Endothelial cell of umbilical vein (primary cell): ENCODE measurements around the gene HCAR2. TPM values are rescaled to one million over a fixed set of nuclear protein-coding genes. Genes with fewer than 3 reads are reported as not detected.
"Not testable (repeated sequence)": the region's sequence is repeated elsewhere in the genome, so short reads cannot be mapped to it uniquely, and the experiment has no call there.

Experiments
- BruUV-seq: library from RNA; stranded (reverse); fragments of 400-500 nt; replicated peaks from 2 replicates; lab custom pipeline; 2021; lab: Mats Ljungman, UMichigan
- CTCF ChIA-PET: fragments of 300-600, 350-600 bp; sonication (Branson Sonifier 250); formaldehyde crosslinking; loops from one replicate; lab custom pipeline; 2021; ENCODE audit warnings: antibody characterized with exemption, inconsistent platforms; lab: Charles Lee
- POLR2A ChIA-PET: fragments of 300-600, 350-600 bp; sonication (Branson Sonifier 250); formaldehyde crosslinking; loops from one replicate; lab custom pipeline; 2021; ENCODE audit warnings: antibody characterized with exemption, inconsistent platforms; lab: Charles Lee
- DNase-seq: peaks from one replicate; pipeline ENCODE4 v3.0.0-alpha.2; 2011; ENCODE audit warnings: low read depth, low spot score
- FAIRE-seq: peaks from 2 replicates; lab custom pipeline; 2011; peaks lifted over from hg19 to GRCh38; lab: Jason Lieb, UNC
- H2AFZ ChIP-seq: 2 replicates; pipeline ENCODE4 v1.6.0; 2012; ENCODE audit warnings: low read depth, low read length, control low read depth, inconsistent platforms
- H3K27ac ChIP-seq: 2 replicates; pipeline ENCODE4 v1.5.1; 2011; ENCODE audit warnings: low read depth, mild to moderate bottlenecking, control low read depth, low read length, moderate library complexity; ENCODE audit not compliant: insufficient read depth
- H3K27me3 ChIP-seq, 2 experiments: 2 replicates each; pipeline versions ENCODE4 v1.6.0 to v1.6.1; 2011; ENCODE audit warnings: low read length in 2 of 2, mixed read lengths in 1 of 2; ENCODE audit not compliant: control insufficient read depth in 2 of 2, insufficient read depth in 2 of 2
- H3K36me3 ChIP-seq, 2 experiments: 2 replicates in 1 of 2; 3 replicates in 1 of 2; pipeline ENCODE4 v1.5.1; 2011; ENCODE audit warnings: low read length in 2 of 2, mild to moderate bottlenecking in 1 of 2, moderate library complexity in 1 of 2; ENCODE audit not compliant: control insufficient read depth in 2 of 2, insufficient read depth in 2 of 2; ENCODE audit errors: extremely low read depth in 1 of 2
- H3K4me1 ChIP-seq: 3 replicates; pipeline ENCODE4 v1.5.1; 2011; ENCODE audit warnings: mild to moderate bottlenecking, low read length; ENCODE audit not compliant: control insufficient read depth, insufficient read depth; ENCODE audit errors: extremely low read depth
- H3K4me2 ChIP-seq: 2 replicates; pipeline ENCODE4 v1.6.1; 2011; ENCODE audit warnings: low read length, control low read depth, mixed read lengths; ENCODE audit not compliant: insufficient read depth
- H3K4me3 ChIP-seq, 3 experiments: fragments of 200-600 bp in 1 of 3; sonication (generic), shearing (Covaris generic) in 1 of 3; replicated peaks in 1 of 3; 2 replicates each; pipeline ENCODE4 v1.5.1; 2011 to 2016; ENCODE audit warnings: control low read depth in 3 of 3, low read length in 3 of 3, mild to moderate bottlenecking in 2 of 3, inconsistent platforms in 1 of 3, low read depth in 1 of 3, moderate library complexity in 1 of 3; ENCODE audit not compliant: insufficient read depth in 1 of 3
- H3K79me2 ChIP-seq: 2 replicates; pipeline ENCODE4 v1.6.0; 2012; ENCODE audit warnings: low read length, inconsistent platforms; ENCODE audit not compliant: control insufficient read depth, insufficient read depth
- H3K9ac ChIP-seq: replicated peaks from 2 replicates; pipeline ENCODE3; 2011; ENCODE audit warnings: low read length, control low read depth; ENCODE audit not compliant: insufficient read depth; ENCODE audit errors: extremely low read depth
- H3K9me1 ChIP-seq: replicated peaks from 3 replicates; pipeline ENCODE4 v1.6.0; 2011; ENCODE audit warnings: mild to moderate bottlenecking, low read length; ENCODE audit not compliant: control insufficient read depth, insufficient read depth; ENCODE audit errors: extremely low read depth
- H3K9me3 ChIP-seq: replicated peaks from 2 replicates; pipeline ENCODE4 v1.5.1; 2012; ENCODE audit warnings: low read length, inconsistent platforms; ENCODE audit not compliant: control insufficient read depth, insufficient read depth
- H4K20me1 ChIP-seq: replicated peaks from 2 replicates; pipeline ENCODE3; 2011; ENCODE audit warnings: mild to moderate bottlenecking, low read length; ENCODE audit not compliant: control insufficient read depth, insufficient read depth; ENCODE audit errors: extremely low read depth
- EZH2 ChIP-seq: IDR thresholded peaks from 2 replicates; pipeline ENCODE4 v1.6.1; 2012; ENCODE audit warnings: borderline replicate concordance, low read depth, mild to moderate bottlenecking, moderate library complexity, low read length, inconsistent platforms; ENCODE audit not compliant: severe bottlenecking
- FOS ChIP-seq: IDR thresholded peaks from 2 replicates; pipeline ENCODE4 v1.6.1; 2011; ENCODE audit warnings: mild to moderate bottlenecking, low read length, moderate library complexity, borderline replicate concordance; ENCODE audit not compliant: insufficient read depth
- GATA2 ChIP-seq: IDR thresholded peaks from 2 replicates; pipeline ENCODE4 v1.7.0; 2011; ENCODE audit warnings: low read depth, mild to moderate bottlenecking, moderate library complexity, mixed read lengths, low read length; ENCODE audit not compliant: insufficient read length, insufficient read depth
- MYC ChIP-seq: IDR thresholded peaks from one replicate; pipeline ENCODE4 v1.6.1; 2011; ENCODE audit warnings: mild to moderate bottlenecking, low read depth, low read length
- POLR2A ChIP-seq: IDR thresholded peaks from 2 replicates; pipeline ENCODE4 v1.6.1; 2012; ENCODE audit warnings: low read depth, mild to moderate bottlenecking, control low read depth, low read length
- POLR2AphosphoS5 ChIP-seq: IDR thresholded peaks from 2 replicates; pipeline ENCODE4 v1.6.1; 2012; ENCODE audit warnings: low read depth, mild to moderate bottlenecking, control low read depth, low read length, moderate library complexity; ENCODE audit not compliant: insufficient read depth
- dilution Hi-C: fragments of 300-500 bp; cut with MboI; formaldehyde crosslinking; loops from one replicate; pipeline ENCODE4 v1.15.0; 2019; ENCODE audit warnings: low sequenced_read_pairs; ENCODE audit not compliant: extremely low pct_ligation_motif_present
- intact Hi-C: fragments of 100-400 bp; cut with micrococcal nuclease; formaldehyde crosslinking; loops from one replicate; pipeline ENCODE4 v1.10.0; 2022
- polyA plus RNA-seq, 4 experiments: library from polyadenylated mRNA; depleted of rRNA in 3 of 4; stranded (reverse) in 3 of 4; unstranded in 1 of 4; fragments of >200 nt; gene quantifications; 2 replicates each; pipeline versions ENCODE4 v1.2.1 to v1.2.3, GENCODE V29; 2011 to 2012; ENCODE audit warnings: missing spikeins in 1 of 4
- total RNA-seq: library from RNA; stranded (reverse); gene quantifications from 2 replicates; pipeline ENCODE4 v1.2.3, GENCODE V29; 2021
- TF ChIP-seq, protein P1 (sequence below), 2 donors: IDR thresholded peaks; 1 replicate in 1 of 2; 2 replicates in 1 of 2; pipeline ENCODE4 v1.5.1; 2011; ENCODE audit warnings: low read length in 2 of 2, mild to moderate bottlenecking in 2 of 2, moderate library complexity in 2 of 2, control low read depth in 1 of 2, inconsistent platforms in 1 of 2, low read depth in 1 of 2; ENCODE audit not compliant: insufficient read depth in 1 of 2; ENCODE audit errors: extremely low read depth in 1 of 2
- TF ChIP-seq, protein P2 (sequence below): IDR thresholded peaks from 2 replicates; pipeline ENCODE4 v1.6.1; 2011; ENCODE audit not compliant: insufficient read depth, insufficient read length

The HCAR2 gene
- total and polyA plus RNA-seq, 2 donors (not counting 3 experiments of a cell fraction or from before 2014, with no cell fraction given): not detected

DNA sequence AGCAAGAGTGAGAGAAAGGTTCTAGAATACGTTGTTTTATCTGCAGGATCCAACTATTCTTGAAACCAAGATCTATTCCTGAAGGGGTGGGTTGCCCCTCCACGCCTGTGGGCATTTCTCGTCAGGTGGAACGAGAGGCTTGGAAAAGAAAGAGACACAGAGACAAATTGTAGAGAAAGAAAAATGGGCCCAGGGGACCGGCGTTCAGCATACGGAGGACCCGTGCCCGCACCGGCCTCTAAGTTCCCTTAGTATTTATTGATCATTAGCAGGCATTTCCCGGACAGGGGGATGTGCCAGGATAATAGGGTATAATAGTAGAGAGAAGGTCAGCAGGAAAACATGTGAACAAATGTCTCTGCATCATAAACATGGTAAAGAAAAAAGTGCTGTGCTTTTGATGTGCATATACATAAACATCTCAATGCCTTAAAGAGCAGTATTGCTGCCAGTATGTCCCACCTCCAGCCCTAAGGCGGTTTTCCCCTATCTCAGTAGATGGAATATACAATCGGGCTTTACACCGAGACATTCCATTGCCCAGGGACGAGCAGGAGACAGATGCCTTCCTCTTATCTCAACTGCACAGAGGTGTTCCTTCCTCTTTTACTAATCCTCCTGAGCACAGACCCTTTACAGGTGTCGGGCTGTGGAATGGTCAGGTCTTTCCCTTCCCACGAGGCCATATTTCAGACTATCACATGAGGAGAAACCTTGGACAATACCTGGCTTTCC is 47.8 kb upstream of the HCAR2 start:
- peaks cover 11% of the 10 kb centered on the region for H3K4me1 ChIP-seq
- CTCF ChIA-PET, dilution Hi-C loops, H3K9me1 ChIP-seq, FAIRE-seq, DNase-seq, H3K9ac ChIP-seq, H3K27me3 ChIP-seq, POLR2A ChIA-PET, H3K36me3 ChIP-seq, H3K4me3 ChIP-seq, H3K4me2 ChIP-seq, H3K9me3 ChIP-seq, BruUV-seq, H3K27ac ChIP-seq, H4K20me1 ChIP-seq, H2AFZ ChIP-seq: not testable (repeated sequence)
- peaks cover 24% of the 10 kb centered on the region for H3K79me2 ChIP-seq
- intact Hi-C loops: loop anchor here (5.0 kb wide), 1 partner anchor 524 kb away; the partner anchor contains the start of gene DIABLO

DNA sequence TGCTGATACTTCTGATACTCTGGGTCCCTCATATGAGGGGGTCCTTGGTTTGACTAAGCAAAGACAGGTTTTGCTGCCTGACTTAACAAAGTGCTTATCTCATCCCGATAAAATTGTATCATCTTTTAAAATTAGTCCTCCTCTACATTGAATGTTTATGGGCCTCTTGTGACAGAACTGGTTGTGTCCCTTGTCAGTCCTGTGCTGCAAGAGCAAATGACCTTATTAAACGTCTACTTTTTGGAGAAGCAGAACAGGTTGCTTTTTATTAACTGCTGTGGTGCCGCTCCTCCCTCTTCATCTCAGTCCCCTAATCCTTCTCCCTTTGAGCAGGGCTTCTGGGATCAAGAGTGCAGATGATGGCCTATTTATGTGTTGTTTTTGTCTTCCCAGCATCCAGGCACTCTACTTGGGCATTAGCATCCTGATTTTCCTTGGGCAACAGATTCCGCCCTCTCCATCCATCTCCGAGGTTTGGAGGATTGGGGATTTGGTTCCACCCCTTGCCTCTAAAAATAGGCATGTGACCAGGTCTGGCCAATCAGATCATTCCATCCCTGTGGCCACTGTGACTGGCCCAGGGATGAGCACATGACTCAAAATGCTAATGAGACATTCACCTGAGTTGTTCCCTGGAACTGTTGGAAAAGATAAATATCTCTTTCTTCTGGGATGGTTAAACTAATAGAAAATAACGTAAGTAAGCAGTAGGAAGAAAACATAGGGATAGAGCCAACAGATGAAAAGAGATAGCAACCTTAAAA is 46.6 kb upstream of the HCAR2 start:
- dilution Hi-C loops (no loop called here), intact Hi-C loops (loop anchor here (5.0 kb wide), 1 partner anchor 522 kb away; the partner anchor contains the start of gene DIABLO)
- Histone ChIP-seq H3K27me3 (no peaks in the 10 kb centered on the region), H3K4me3 (no peak overlapping the region), H3K9me3 (no peaks in the 10 kb centered on the region), H3K36me3 (no peaks in the 10 kb centered on the region), H3K4me1 (peaks cover 11% of the 10 kb centered on the region), H3K4me2 (no peak overlapping the region), H2AFZ (no peak overlapping the region), H3K9ac (no peak overlapping the region), H3K9me1 (no peaks in the 10 kb centered on the region), H4K20me1 (no peaks in the 10 kb centered on the region), H3K27ac (no peak overlapping the region), H3K79me2 (peaks cover 17% of the 10 kb centered on the region)
- FAIRE-seq: no peak
- CTCF ChIA-PET: interaction anchor here (0.7 to 0.9 kb wide), 2 partner anchors 74 to 112 kb away, joined by 4 to 6 read pairs; no protein-coding TSS in a partner anchor
- TF ChIP-seq FOS (no peak), EZH2 (no peak), POLR2A (no peak), MYC (no peak), POLR2AphosphoS5 (no peak), GATA2 (no peak)
- TF ChIP-seq, protein P1, sequence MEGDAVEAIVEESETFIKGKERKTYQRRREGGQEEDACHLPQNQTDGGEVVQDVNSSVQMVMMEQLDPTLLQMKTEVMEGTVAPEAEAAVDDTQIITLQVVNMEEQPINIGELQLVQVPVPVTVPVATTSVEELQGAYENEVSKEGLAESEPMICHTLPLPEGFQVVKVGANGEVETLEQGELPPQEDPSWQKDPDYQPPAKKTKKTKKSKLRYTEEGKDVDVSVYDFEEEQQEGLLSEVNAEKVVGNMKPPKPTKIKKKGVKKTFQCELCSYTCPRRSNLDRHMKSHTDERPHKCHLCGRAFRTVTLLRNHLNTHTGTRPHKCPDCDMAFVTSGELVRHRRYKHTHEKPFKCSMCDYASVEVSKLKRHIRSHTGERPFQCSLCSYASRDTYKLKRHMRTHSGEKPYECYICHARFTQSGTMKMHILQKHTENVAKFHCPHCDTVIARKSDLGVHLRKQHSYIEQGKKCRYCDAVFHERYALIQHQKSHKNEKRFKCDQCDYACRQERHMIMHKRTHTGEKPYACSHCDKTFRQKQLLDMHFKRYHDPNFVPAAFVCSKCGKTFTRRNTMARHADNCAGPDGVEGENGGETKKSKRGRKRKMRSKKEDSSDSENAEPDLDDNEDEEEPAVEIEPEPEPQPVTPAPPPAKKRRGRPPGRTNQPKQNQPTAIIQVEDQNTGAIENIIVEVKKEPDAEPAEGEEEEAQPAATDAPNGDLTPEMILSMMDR (IDR thresholded peaks at IDR 0.05; ENCODE audit: extremely low read depth in 1 of 2, insufficient read depth in 1 of 2, low read depth in 1 of 2, low read length in 2 of 2): no peak
- TF ChIP-seq, protein P2, sequence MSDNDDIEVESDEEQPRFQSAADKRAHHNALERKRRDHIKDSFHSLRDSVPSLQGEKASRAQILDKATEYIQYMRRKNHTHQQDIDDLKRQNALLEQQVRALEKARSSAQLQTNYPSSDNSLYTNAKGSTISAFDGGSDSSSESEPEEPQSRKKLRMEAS: no peak
- no TSS peak for BruUV-seq
- POLR2A ChIA-PET: no interaction called here
- no peak for DNase-seq
